HG03558 (cell line): ENCODE data around the gene PCYOX1L.

Source experiments
- ATAC-seq: cut with Tn5 transposase; IDR thresholded peaks from one replicate; pipeline ENCODE4 v1.9.1; 2021; ENCODE audit warnings: moderate number of reproducible peaks; ENCODE audit not compliant: unreplicated experiment; ENCODE audit errors: extremely low read depth

PCYOX1L gene

DNA sequence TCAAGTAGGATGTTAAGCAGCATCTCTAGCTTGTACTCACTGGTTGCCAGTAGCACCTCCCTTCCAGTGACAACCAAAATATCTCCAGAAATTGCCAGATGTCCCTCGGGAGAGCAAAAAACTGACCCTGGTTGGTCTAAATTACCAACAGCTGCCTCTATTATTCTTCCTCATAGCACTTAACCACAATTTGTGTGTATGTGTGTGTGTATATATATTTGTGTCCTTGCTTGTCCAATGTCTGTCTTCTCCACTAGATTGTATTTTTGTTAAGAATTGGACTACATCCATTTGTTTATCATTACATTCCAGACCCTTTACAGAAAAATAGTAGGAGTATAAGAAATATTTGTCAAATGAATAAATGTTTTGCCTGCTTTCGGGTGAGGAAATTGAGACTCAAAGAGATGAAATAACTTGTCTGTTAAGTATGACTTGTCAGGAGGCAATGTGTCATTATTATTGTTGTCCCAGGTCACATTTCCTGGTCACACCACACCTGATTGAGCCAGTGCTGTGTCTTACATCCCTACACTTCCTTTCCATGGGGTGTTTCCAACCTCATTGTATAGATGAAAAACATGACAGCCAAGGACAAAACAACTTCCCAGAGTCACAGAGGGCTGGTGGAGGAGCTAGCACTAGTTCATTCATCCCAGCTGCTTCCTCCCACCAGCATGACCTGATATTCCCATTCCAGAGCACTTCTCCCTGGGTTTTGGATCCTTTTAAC lies 24.0 kb upstream of the PCYOX1L start:
- no peak for ATAC-seq

DNA sequence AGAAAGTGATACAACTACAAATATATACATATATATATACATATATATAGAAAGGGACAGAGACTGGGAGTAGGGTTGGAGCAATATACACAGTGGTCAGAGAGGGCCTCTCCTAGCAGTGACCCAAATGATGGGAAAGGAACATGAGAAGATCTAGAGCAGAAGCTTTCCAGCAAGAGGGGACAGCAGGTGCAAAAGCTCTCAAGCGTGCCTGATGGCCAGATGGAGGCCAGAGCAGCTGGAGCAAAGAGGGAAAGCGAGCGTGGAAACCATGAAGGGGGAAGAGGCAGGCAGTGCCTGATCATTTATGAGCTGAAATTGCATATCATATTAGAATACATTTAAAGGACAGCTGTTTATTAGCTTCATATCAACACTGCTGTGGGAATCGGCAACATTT lies 20.1 kb upstream of the PCYOX1L start:
- no peak for ATAC-seq

DNA sequence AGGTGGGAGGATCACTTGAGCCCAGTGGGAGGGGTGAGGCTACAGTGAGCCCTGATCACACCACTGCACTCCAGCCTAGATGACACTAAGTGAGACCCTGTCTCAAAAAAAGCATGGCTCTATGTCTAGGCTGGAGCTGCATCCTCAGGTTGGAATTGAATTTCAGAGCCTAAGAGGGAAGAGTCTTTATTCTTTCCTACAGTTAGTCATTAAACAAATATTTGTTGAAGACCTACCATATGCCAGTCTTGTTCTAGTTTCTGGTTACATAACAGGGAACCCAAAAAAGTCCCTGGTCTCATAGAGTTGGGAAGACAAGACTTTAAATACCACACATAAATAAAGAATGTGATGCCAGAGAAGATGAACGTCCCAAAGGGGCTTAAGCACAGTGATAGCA lies 19.5 kb upstream of the PCYOX1L start:
- ATAC-seq: no peak

DNA sequence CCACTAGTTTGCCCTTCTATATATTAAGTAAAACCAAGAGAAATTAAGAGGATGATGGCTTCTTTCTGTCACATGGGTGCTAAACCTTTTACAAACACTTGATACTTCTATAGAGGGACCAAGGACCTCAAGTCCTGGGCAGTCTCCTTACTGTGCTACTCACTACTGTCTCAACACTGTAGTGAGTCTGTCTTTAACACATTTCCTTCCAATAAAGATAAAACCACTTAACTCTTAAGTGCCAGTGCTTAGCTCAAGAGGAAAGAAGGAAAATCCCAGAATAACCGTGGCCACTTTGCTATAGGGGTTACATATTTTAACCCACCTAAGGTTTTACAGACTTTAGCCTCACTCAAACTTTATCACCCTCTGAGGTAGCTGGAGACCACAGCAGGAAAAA lies 16.9 kb upstream of the PCYOX1L start:
- no peak for ATAC-seq

DNA sequence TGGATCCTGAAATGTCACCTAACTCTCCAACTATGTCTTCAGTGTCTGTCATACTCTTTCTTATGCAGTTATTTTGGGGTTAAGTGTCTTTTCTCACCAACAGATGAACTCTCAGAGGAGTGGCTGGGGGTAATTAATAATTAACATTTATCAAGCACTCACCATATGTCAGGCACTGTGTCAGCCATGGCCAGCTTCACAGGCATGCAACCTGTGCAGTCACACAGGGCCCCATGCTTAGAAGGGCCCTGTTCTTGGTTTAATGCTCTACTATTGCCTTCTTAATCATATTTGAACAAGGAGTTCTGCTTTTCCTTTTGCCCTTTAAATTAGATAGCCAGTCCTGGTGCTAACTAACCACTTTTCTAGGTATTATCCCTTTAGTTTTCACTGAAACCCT lies 16.0 kb upstream of the PCYOX1L start:
- no peak for ATAC-seq

DNA sequence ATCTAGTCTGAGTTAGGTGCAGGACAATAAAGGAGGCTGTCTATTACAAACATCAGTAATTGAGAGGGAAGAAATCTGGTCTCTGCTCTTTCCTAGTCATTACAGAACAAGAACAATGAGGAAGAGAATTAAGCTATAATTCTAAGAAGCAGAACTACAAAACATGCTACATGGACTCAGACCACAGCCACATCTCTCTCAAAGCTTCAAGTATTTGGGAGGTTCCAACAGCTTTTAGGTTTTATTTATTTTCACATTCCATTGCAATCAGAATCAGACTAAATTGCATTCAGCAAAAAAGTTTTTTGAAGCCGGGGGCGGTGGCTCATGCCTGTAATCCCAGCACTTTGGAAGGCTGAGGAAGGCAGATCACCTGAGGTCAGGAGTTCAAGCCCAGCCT lies 13.7 kb upstream of the PCYOX1L start:
- ATAC-seq: no peak

DNA sequence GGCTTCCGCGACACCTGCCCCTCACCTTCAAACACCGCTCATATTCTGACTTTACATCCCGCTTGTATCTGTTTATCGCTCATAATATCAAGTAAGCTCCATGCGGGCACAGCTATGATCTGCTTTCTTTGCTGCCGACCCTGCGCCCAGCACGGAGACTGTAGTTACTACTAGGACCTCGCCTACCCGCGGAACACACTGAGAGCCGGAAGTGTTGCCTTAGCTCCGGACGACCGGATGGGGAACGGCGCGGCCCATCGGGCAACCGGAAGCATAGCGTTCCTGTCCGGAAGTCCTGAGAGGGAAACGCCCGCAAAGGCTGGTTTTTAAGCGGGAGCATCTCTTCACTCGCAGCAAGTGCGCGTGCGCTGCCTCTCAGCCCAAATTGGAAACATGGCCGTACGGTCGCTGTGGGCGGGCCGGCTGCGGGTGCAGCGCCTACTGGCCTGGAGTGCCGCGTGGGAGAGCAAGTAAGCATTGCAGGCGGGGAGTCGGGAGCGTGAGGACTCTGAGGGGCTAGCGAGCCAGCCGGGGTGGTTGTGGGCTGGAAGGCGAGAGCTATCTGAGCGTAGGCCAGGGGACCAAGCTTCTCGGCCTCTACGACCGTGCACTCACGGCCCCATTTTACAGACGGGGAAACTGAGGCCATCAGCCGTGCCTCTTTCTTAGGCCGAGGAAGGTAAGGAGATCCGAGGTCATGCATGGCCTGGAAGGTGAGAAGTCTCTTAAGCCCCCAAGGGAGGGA lies 12.5 kb upstream of the PCYOX1L start, which contains the start of gene GRPEL2:
GRPEL2 (plus strand) TSS at position 353 of the 745 bp plus-strand sequence; CDS start at position 394, 41 bp downstream.
- ATAC-seq: peak; percentile 93

DNA sequence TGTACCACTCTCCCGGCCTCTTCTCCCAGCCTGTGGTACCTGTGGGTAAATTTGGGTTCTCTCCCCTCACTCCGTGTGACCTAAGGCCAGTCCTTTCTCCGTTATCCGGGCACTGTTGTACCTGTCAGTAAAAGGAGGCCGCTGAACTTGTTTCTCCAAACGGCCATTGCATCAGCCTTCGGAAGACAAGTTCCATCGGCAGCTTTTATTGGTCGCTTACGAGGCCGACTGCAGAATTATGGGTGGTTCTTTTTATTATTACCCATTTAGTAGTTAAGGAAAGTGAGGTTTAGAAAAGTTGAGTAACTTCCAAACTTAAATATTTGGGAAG lies 12.0 kb upstream of the PCYOX1L start:
- no peak for ATAC-seq

DNA sequence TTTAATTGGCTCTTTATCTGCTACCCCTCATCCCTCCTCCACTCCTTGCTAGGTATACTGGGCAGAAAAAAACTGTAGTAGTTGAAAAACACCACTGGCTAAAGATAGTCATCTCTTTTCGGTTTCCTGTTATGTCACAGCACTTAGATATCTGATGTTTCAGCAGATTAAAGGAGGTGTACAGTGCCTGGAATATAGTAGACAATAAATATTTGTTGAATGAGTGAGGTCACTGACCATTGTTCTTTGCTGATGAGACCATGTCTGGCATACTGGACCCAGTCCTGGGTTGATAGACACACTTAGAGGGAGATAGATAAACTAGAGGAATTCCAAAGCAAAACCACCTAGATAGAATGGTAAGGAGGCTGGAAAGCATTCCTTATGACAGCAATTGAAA lies 9.3 kb upstream of the PCYOX1L start:
- no peak for ATAC-seq

DNA sequence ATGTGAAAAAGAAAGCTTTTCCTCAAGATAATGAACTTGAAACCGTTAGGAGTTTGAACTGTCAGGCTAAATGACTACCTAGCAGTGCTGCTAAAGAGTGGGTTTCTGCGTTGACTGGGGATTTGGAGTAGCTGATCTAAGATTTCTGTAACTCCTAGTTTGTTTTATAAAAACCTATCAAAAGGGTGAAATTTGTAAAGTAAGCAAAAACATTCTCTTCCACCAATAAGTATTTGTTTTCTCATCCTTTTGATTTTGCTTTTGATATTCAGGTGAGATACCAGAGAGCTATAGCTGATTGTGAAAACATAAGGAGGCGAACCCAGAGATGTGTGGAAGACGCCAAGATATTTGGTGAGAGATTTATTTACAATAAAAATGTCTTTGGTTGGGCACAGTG lies 8.5 kb upstream of the PCYOX1L start:
- no peak for ATAC-seq

DNA sequence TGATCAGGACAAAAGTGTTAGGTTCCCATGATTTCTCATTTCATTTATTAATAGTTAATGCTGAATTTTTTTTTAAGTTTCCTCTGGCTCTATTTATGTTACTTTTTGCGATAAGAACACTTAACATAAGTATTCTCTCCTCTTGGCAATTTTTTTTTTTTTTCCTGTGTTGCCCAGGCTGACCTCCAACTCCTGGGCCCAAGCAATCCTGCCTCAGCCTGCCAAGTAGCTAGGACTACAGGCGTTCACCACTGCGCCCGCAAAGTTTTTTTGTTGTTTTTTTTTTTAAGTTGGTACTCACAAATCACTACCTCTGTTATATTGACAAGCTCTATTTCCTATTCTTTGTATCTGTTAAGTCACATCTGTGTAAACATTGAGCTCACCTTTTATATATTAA lies 5.7 kb upstream of the PCYOX1L start:
- ATAC-seq: no peak

DNA sequence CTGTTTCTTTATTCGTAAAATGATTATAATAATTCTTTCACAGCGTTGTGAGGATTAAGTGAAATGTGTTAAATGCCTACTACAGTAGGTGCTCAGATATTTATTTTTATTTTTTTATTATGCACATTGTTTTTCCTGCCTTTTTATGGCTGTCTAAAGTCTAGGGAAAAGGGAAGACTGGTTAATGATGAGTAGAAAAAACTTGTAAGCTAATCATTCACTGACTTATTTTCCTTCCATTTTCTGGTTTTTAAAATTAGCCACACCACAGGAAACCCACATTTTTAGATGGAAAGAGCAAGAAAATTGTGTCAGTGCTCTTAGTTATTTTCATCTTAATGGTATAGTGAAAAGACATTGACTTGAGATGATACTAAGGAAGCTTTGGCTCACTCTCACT lies 3.9 kb upstream of the PCYOX1L start:
- ATAC-seq: no peak

DNA sequence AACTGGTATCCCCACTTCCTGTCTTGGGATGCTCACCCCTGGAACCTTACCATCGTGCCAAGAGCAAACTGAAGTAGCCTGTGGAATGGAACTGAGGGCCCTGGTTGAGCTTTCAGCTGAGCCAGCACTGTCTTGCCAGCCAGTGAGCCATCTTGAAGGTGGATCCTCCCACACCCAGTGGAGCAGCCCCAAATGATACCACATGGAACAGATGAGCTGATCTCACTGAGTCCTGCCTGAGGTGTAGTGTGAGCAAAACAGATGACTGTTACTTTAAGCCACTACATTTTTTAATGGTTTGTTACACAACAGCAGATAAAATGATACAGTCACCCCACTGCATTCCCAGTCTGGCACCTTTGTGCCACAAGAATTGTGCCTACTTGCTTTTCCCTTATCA lies 2.2 kb upstream of the PCYOX1L start:
- ATAC-seq: no peak

DNA sequence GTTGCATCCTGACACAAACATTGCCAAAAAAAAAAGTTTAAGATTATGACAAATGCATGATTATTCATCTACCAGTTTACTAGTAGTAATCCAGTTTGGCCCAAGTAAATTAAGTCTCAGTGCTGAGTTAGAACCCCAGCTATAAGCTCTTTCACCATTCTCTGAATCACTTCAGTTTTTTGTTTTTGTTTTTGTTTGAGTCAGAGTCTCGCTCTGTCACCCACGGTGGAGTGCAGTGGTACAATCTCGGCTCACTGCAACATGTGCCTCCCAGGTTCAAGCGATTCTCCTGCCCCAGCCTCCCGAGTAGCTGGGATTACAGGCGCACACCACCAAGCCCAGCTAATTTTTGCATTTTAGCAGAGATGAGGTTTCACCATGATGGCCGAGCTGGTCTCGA lies 1.5 kb upstream of the PCYOX1L start:
- no peak for ATAC-seq

DNA sequence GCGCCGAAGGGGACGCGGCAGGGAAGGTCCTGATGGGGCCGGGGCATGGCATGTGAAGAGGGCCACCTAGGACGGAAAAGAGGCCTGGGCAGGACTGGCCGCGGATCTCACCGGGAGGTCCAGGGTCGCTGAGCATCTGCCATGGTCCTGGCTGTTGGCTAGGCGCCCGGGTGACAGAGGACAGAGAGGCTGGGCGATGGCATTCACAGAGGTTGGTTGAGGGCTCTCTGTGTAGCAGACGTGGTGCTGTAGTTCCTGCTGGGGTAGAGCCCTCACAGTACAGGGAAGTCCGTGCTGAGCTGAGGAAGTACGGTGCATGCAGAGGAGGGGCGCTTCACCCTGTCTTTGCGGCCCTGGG lies 427 bp downstream of the PCYOX1L start:
- ATAC-seq: no peak

DNA sequence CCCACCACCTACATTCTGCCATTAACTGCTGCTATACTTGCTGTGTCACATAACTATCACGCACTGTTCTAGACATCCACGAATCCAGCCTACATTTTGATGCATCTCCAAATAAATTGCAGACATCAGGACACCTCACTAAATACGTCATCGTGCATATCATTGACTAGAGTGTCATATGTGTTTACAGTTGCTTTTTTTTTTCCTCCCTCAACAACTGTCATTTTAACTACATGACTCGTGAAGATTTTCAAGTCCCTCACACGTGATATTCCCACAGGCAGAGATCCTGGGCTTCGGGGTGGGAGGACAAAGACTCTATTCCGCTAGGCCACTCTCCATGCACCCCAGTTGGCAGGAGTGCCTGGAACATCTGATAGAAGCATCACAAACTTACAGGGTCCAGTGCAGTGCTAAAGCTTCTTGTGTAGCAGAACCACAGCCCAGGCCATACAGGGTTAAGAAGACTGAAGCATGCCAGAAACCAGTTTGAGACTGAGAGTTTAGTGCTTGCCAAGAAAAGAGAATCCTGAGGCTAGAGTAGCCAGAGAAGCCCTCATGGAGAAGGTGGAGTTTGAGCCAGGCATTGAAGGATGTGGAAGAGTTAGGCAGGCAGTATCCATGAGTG lies 1.1 kb downstream of the PCYOX1L start:
- ATAC-seq: no peak

DNA sequence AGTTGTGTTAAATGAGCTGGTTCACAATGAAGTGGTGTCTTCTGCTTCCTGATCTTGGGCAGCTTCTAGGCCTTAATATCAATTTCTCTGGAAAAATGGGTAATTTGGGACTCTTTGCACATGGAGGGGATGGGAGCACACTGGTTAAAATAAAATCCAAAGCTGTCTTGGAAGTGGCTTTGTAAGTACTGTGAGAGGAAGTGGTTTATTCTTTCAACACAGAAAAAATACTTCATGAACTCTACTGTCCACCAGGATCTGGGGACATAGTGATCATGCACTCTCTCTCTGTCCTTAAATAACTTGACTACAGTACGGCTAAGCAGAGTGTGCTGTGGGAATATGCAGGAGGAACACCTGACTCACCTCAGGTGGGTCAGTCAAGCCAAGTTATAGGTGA lies 2.4 kb downstream of the PCYOX1L start:
- no peak for ATAC-seq

DNA sequence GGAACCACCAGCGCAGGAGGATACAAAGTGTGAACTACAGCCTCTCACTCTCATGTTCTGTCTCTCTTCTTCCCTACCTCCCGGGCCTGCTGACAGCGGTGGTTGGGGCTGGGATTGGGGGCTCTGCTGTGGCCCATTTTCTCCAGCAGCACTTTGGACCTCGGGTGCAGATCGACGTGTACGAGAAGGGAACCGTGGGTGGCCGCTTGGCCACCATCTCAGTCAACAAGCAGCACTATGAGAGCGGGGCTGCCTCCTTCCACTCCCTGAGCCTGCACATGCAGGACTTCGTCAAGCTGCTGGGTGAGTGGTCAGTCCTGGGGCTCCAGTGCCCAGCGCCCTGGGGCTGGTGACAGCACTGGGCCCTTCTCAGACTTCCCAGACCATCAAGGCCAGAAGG lies 4.7 kb downstream of the PCYOX1L start:
- ATAC-seq: no peak

DNA sequence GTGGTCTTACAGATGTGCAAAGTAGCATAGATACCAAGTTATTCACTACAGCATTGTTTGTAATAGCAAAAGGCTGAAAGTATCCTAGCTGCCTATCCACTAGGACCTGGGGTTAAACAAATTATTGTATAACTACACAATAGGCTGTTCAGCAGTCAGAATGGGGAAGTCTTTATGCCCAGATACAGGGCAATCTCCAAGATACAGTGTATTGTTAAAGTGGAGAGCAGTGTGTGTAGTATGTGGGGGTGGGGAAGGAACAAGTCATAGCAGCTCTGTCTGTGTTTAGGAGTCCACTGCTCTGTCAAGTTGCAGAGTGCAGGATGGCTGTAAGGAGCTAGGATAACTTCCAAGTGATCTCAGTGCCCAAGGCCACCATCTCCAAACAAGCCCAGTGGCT lies 5.5 kb downstream of the PCYOX1L start:
- ATAC-seq: no peak

DNA sequence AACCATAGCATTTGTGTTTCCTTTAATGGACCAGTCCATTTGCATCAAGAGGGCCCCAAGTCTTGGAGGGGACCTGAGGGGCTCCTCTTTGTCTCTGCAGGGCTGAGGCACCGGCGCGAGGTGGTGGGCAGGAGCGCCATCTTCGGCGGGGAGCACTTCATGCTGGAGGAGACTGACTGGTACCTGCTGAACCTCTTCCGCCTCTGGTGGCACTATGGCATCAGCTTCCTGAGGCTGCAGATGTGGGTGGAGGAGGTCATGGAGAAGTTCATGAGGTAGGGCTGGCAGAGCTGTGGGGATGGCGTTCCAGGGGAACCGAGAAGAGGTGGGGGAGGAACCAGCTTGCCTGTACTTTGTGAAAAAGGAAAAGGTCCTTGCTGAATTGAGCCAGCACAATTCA lies 6.1 kb downstream of the PCYOX1L start:
- no peak for ATAC-seq

DNA sequence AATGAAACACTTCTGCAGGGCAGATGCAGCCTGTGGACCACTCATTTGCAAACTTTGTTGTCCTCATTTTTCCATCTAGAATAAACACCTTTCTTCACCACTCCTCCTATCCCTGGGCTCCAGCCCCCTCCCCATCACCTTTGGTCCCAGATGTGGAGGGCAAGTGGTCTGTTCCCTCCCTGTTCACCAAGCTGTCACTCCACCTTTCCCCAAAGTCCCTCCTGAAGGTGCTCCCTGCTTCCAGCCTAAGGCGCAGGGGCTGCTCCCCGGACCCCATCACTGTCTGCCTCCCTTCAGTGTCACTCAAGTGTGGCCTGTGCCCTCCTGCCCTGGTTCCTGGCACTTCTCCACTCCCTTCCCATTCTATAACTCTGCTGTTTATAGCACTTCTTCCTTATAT lies 6.9 kb downstream of the PCYOX1L start:
- ATAC-seq: no peak

DNA sequence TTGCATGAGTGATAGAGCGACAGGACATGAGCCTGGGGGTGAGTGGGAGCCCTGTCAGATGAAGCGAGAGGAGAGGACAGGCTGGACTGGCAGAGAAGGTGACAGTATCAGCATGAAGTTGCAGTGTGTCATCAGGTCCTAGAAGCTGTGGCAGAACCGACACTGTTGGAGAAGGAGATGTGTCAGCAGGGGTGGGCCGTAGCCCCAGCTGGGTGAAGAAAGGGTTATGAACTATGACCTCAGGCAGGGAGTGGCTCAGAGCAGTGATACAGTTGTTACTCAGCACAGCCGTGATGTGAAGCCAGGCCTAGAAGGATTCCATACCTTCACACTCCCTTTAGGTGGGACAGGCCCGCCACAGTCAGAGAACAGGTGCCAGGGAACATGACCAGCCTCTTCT lies 7.6 kb downstream of the PCYOX1L start:
- no peak for ATAC-seq
